Breast epithelium (tissue), 4 donors: Measurements from ENCODE around the gene MT4. TPM values are rescaled to one million over a fixed set of nuclear protein-coding genes. Genes with fewer than 3 reads are reported as not detected.

Source experiments
- DNase-seq, 2 donors: peaks; one replicate each; pipeline ENCODE4 v3.0.0-alpha.2; 2019; ENCODE audit warnings: low spot score in 2 of 2
- H3K27ac ChIP-seq, 2 donors: fragments of 200-600 bp; sonication (generic) in 1 of 2; one replicate each; pipeline ENCODE4 v1.5.1; 2016 to 2019; ENCODE audit warnings: mild to moderate bottlenecking in 1 of 2
- H3K27me3 ChIP-seq, 2 donors: fragments of 200-600 bp; sonication (generic) in 1 of 2; one replicate each; pipeline versions ENCODE4 v1.5.1 to v1.6.0; 2017 to 2019; ENCODE audit warnings: control low read depth in 1 of 2, mild to moderate bottlenecking in 1 of 2
- H3K36me3 ChIP-seq: fragments of 200-600 bp; one replicate; pipeline ENCODE4 v1.5.1; 2019
- H3K4me1 ChIP-seq, 2 donors: fragments of 200-600 bp; sonication (generic); one replicate each; pipeline ENCODE4 v1.5.1; 2016 to 2019; ENCODE audit warnings: control low read depth in 1 of 2
- H3K4me3 ChIP-seq, 3 donors: fragments of 200-600 bp; sonication (generic); 1 replicate in 2 of 3; 2 replicates in 1 of 3; pipeline ENCODE4 v1.5.1; 2016 to 2019; ENCODE audit warnings: mild to moderate bottlenecking in 3 of 3, moderate library complexity in 2 of 3
- H3K9me3 ChIP-seq, 2 donors: fragments of 200-600 bp; sonication (generic) in 1 of 2; one replicate each; pipeline ENCODE4 v1.5.1; 2016 to 2019; ENCODE audit warnings: control low read depth in 1 of 2
- CTCF ChIP-seq, 3 donors: fragments of 450-650 bp; IDR thresholded peaks; one replicate each; pipeline ENCODE4 v1.5.1; 2016 to 2017; ENCODE audit warnings: antibody characterized with exemption in 3 of 3, mild to moderate bottlenecking in 3 of 3, moderate library complexity in 3 of 3
- POLR2A ChIP-seq: fragments of 450-650 bp; IDR thresholded peaks from one replicate; pipeline ENCODE4 v1.6.1; 2016; ENCODE audit warnings: antibody characterized with exemption, mild to moderate bottlenecking, moderate library complexity
- POLR2AphosphoS5 ChIP-seq, 3 donors: sonication (generic); formaldehyde crosslinking; IDR thresholded peaks; one replicate each; pipeline ENCODE4 v1.6.1; 2017; ENCODE audit warnings: antibody characterized with exemption in 3 of 3
- intact Hi-C: fragments of 100-400 bp; cut with DNase I; formaldehyde crosslinking; loops from one replicate; pipeline ENCODE4 v1.15.1; 2023; ENCODE audit warnings: low total_unique reads
- total RNA-seq, 3 donors: library from RNA; depleted of rRNA; stranded (reverse); fragments of >200 nt; gene quantifications; one replicate each; pipeline ENCODE4 v1.1.0, GENCODE V29; 2016

The MT4 gene
- not detected for total RNA-seq

- Histone ChIP-seq H3K27me3 (no peaks in the 10 kb centered on the region), H3K4me1 (no peaks in the 10 kb centered on the region), H3K4me3 (no peak within 1 kb of the TSS), H3K36me3 (no peaks in the 10 kb centered on the region), H3K9me3 (no peaks in the 10 kb centered on the region), H3K27ac (no peak within 1 kb of the TSS)
- intact Hi-C loops, result no loop called here
- DNase-seq, result no peak
- no peak for TF ChIP-seq CTCF (IDR thresholded peaks at IDR 0.05)
- no peak for TF ChIP-seq POLR2AphosphoS5 (IDR thresholded peaks at IDR 0.05)
- TF ChIP-seq POLR2A, result no peak
Measured at GRCh38 chr16:56564793-56565477, at the start of gene MT4. Gene MT4, plus strand, starts transcription at chr16:56565073. Its CDS starts 56 bp downstream, at chr16:56565129.

GRCh38 chr16:56515665-56516064 is 49.2 kb upstream of the MT4 start:
- TF ChIP-seq CTCF (IDR thresholded peaks at IDR 0.05) (no peak), POLR2A (no peak), POLR2AphosphoS5 (IDR thresholded peaks at IDR 0.05) (no peak)
- H3K36me3 ChIP-seq, result no peaks in the 10 kb centered on the region
- H3K27ac ChIP-seq, result peak overlapping the region in 1 of 2 donors; percentile 4

GRCh38 chr16:56517206-56517605 is 47.7 kb upstream of the MT4 start:
- Histone ChIP-seq H3K4me1 (peaks cover 2 to 12% of the 10 kb centered on the region in 2 donors), H3K27ac (no peak overlapping the region), H3K9me3 (no peaks in the 10 kb centered on the region), H3K36me3 (no peaks in the 10 kb centered on the region), H3K27me3 (no peaks in the 10 kb centered on the region), H3K4me3 (no peak overlapping the region)
- TF ChIP-seq POLR2A (no peak), CTCF (IDR thresholded peaks at IDR 0.05) (no peak), POLR2AphosphoS5 (IDR thresholded peaks at IDR 0.05) (no peak)
- DNase-seq, result no peak
- intact Hi-C loops, result no loop called here

More at GRCh38 chr16:56515665-56516064, 49.2 kb upstream of the MT4 start:
- Histone ChIP-seq H3K4me3 (no peak overlapping the region), H3K27me3 (no peaks in the 10 kb centered on the region), H3K4me1 (peaks cover 2 to 12% of the 10 kb centered on the region in 2 donors), H3K9me3 (no peaks in the 10 kb centered on the region)
- DNase-seq, result no peak
- intact Hi-C loops, result no loop called here

- Histone ChIP-seq H3K4me3 (peak overlapping the region in 1 of 3 donors; percentile 91), H3K36me3 (no peaks in the 10 kb centered on the region), H3K27me3 (no peaks in the 10 kb centered on the region), H3K4me1 (peaks cover 2 to 12% of the 10 kb centered on the region in 2 donors), H3K27ac (peak overlapping the region; percentile 0 to 36), H3K9me3 (no peaks in the 10 kb centered on the region)
- intact Hi-C loops, result no loop called here
- TF ChIP-seq CTCF (IDR thresholded peaks at IDR 0.05) (no peak), POLR2AphosphoS5 (IDR thresholded peaks at IDR 0.05) (no peak), POLR2A (no peak)
- DNase-seq, result no peak
Measured at GRCh38 chr16:56518425-56518824, 46.4 kb upstream of the MT4 start.

GRCh38 chr16:56519459-56520250 is 45.2 kb upstream of the MT4 start, which contains the start of gene BBS2:
Gene BBS2, minus strand, starts transcription at chr16:56520024. Its CDS starts 162 bp downstream, at chr16:56519862.
- H3K9me3 ChIP-seq, result no peaks in the 10 kb centered on the region
- H3K36me3 ChIP-seq, result no peaks in the 10 kb centered on the region
- intact Hi-C loops, result no loop called here
- peak within 1 kb of the TSS; percentile 70 to 91 (median 75) for H3K4me3 ChIP-seq
- H3K27me3 ChIP-seq, result no peaks in the 10 kb centered on the region
- peak; percentile 79 to 86 for DNase-seq
- TF ChIP-seq POLR2A (peak; percentile 62), CTCF (IDR thresholded peaks at IDR 0.05) (no peak), POLR2AphosphoS5 (IDR thresholded peaks at IDR 0.05) (peak; percentile 67 to 75 (median 73))
- peak within 1 kb of the TSS; percentile 87 to 95 for H3K27ac ChIP-seq
- peaks cover 2 to 12% of the 10 kb centered on the region in 2 donors for H3K4me1 ChIP-seq
